Cerebellar cortex (tissue), 1 donor: ENCODE results near the gene SPOCK3.
A peak's percentile ranks its signal among the peaks of the same experiment; 100 is the strongest.

Experiments
- DNase-seq: peaks from one replicate; pipeline ENCODE4 v3.0.0-alpha.2; 2015; ENCODE audit warnings: low spot score

The SPOCK3 gene

GRCh38 chr4:167176723-167177367 is 57.4 kb downstream of the SPOCK3 start:
- DNase-seq = no peak

- no peak for DNase-seq
These were observed 62.4 kb downstream of the SPOCK3 start for GRCh38 chr4:167171928-167172327.

GRCh38 chr4:167168611-167169010 is 65.7 kb downstream of the SPOCK3 start:
- DNase-seq = no peak

DNA sequence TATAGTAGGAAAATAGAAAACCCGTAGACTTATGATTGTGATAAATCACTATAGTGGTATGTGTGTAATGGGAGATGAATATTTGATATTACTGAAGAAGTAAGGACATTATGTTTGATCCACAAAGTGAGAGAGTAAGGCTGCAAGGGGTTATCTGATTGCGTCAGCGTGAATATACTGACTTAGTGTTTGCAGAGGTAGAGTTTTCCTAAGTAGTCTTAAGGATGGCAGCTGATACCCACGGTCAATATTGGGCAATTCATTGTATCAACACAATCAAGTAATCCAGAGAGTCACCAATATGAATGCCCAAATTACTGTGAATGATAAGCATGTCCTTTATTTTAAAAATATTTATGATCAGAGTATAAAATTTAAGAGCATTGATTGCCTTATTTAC is 83.7 kb downstream of the SPOCK3 start:
- no peak for DNase-seq

DNA sequence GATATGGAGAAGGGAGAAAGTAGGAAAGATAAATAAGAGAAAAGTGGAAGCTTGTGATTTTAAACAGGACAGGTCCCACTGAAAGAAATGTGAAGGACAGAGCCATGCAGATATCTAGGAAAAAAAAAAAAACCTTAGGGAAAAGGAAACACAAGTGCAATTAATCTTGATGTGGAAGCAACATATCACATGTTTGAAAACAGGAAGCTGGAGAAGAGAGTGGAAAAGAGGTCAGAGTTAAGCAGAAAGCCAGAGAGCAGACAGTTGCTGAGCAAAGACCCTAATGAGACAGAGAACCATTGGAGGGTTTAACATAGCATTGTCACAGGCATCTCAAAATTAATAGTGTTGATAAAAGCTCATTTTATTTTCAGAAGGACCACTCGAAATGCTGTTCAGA is 89.7 kb downstream of the SPOCK3 start:
- no peak for DNase-seq

GRCh38 chr4:167143018-167143417 is 91.3 kb downstream of the SPOCK3 start:
- DNase-seq = no peak

DNA sequence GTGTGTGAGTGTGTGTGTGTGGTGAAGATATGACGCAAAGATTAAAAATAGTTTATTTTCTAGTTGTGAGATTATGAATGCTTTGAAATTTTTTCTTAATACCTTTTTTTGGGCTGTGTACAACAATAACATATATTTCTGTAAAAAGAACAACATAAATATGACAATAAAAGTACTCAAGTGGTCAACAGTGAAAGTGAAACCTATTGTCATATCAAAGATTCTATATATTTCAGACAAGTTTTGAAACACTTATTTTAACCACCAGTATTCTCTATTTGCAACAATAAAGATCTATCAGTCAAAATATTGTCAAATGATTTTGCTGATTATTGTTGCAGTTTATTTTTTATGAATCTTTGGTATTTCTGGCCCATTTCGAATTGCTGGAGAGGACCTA is 98.0 kb downstream of the SPOCK3 start:
- DNase-seq = no peak

- DNase-seq = no peak
These were observed 105.1 kb downstream of the SPOCK3 start for GRCh38 chr4:167129146-167129545.

GRCh38 chr4:167119392-167119791 is 114.9 kb downstream of the SPOCK3 start:
- DNase-seq = no peak

GRCh38 chr4:167117273-167117672 is 117.0 kb downstream of the SPOCK3 start:
- DNase-seq = no peak

- no peak for DNase-seq
These were observed 119.8 kb downstream of the SPOCK3 start for GRCh38 chr4:167114416-167114971.

GRCh38 chr4:167111622-167112021 is 122.7 kb downstream of the SPOCK3 start:
- DNase-seq = no peak

- no peak for DNase-seq
These were observed 123.2 kb downstream of the SPOCK3 start for GRCh38 chr4:167111092-167111491.

GRCh38 chr4:167109859-167110258 is 124.4 kb downstream of the SPOCK3 start:
- DNase-seq = no peak

DNA sequence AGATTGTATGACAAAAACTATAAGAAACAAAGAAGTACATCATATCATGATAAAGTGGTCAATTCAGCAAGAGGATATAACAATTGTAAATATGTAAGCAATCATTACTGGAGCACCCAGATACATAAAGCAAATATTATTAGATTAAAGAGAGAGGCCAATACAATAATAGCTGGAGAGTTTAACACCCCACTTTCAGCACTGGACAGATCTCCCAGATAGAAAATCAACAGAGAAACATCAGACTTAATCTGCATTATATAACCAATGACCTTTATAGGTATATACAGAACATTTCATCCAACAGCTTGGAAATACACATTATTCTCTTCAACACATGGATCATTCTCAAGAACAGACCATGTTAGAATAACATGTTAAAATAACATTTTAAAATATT is 128.4 kb downstream of the SPOCK3 start:
- DNase-seq = no peak

GRCh38 chr4:167102475-167102874 is 131.8 kb downstream of the SPOCK3 start:
- no peak for DNase-seq

DNA sequence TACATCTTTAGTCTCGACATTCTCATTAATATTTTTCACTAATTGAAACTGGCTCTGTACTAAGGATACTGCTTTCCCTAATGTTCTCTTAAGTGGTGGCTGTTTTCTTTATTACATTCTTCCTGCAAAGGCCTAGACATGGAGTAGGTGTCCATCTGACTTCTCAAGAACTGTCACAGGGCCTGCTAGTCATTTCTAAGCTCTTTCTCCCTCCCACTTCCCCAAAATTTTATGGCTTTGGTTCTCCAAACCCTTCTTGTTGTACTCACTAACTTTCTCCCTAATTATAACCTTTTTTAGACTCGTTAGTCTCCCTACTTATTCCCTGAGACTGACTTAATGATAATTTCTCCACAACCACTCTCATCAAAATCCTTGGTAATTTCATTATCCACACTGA is 133.3 kb downstream of the SPOCK3 start:
- DNase-seq = no peak

- DNase-seq = peak; percentile 11
These were observed 134.2 kb downstream of the SPOCK3 start for GRCh38 chr4:167100120-167100519.

DNA sequence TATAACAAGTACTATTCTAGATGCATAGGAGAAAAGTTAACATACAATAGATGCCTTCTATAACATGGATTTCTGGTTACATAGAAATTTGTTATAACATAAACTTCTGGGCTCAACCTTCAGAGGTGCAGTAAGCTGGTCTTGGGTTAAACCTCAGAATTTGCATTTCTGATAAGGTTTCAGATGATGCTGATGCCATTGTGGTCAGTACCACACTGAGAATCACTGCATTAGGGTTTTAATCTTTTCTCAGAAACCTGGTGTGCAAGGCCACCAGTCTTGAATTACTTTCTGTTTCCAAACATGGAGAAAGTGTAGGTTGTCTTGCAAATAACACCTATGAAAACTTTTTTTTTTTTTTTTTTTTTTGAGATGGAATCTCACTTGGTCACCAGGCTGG is 146.2 kb downstream of the SPOCK3 start:
- DNase-seq = no peak

DNA sequence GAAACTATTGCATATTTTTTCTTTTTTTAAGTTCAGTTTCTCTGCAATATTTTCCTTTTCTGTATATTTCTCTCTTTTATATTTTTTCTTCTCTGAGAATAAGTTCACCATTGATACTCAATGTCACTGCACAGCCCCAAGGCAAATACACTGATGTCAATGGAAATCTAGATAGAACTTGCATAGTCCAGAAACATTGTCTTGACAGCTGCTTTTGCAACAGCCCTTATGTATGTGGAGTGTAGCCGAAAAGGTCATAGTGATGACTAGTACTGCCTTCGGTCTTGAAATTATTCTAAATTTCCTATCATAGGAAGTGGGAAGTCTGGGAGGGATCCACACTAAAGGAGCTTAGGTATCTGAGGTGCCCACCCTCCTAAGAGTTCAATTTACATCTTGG is 150.0 kb downstream of the SPOCK3 start:
- no peak for DNase-seq

DNA sequence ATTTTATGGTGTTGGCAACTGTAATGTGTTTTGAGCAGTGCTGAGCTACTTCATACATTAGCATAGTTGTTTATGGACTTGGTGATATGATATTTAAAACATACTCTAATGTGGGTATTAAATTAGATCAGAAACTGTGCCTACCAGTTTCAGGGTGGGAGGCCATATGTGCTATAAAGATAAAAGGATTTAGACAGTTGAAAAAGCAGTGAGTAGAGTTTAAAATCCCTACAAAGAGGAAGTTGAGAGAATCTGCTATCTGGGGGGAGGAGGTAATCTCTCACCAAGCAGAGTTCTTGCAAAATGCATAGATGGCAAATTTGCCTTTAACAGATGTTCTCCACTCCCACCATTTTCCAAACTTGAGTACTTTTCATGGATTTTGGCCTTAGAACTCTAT is 154.5 kb downstream of the SPOCK3 start:
- DNase-seq = no peak

GRCh38 chr4:167052631-167053091 is 181.6 kb downstream of the SPOCK3 start:
- DNase-seq = no peak

DNA sequence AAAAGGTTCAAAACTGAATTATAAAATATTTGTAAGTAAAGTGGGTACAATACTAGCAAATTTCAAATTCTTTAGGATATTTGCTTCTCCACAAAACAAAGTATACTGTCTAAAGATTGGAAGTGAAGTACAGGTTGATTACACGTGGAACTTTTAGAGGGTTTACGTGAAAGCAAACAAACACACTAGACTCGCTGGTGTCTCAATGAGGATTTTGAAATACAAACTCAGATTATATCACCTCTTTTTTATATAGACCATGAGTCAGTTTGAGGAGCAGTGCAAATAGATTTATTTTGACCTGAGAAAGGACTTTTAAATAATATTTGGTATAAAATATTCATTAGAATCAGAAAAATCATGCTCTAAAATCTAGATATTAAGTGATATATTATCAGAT is 185.0 kb downstream of the SPOCK3 start:
- no peak for DNase-seq

DNA sequence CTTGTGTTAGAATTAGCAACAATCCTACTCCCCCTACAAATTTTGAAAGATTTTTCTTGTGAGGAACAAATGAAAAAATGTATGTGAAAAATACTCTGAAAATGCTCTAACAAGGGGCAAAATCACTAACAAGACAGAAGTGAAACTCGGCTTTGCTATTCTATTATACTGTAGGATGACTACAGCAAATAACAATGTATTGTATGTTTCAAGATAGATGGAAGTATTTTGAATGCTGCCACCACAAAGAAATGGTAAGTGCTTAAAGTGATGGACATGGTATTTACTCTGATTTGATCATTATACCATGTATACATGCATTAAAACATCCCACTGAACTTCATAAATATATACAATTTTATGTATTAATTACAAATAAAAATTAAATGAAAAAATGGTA is 192.8 kb downstream of the SPOCK3 start:
- no peak for DNase-seq
